Hepatocyte (in vitro differentiated cells): ENCODE results near the gene SGK2. TPM values are rescaled to one million over a fixed set of nuclear protein-coding genes. Genes with fewer than 3 reads are reported as not detected.

ENCODE experiments used
- DNase-seq: peaks from one replicate; pipeline ENCODE4 v3.0.0-alpha.2; 2016; ENCODE audit warnings: low spot score
- H2AFZ ChIP-seq: fragments of 200-600 bp; sonication (generic); 2 replicates; pipeline ENCODE4 v1.6.0; 2016; ENCODE audit warnings: antibody characterized with exemption, mild to moderate bottlenecking
- H3K27ac ChIP-seq: fragments of 200-600 bp; sonication (generic); 2 replicates; pipeline ENCODE4 v1.5.1; 2016; ENCODE audit warnings: mild to moderate bottlenecking
- H3K27me3 ChIP-seq: fragments of 200-600 bp; sonication (generic); 2 replicates; pipeline ENCODE4 v1.6.1; 2016
- H3K36me3 ChIP-seq: fragments of 200-600 bp; sonication (generic); replicated peaks from 2 replicates; pipeline ENCODE4 v1.5.1; 2016; ENCODE audit warnings: low read depth; ENCODE audit not compliant: insufficient read depth
- H3K4me1 ChIP-seq: fragments of 200-600 bp; sonication (generic); 2 replicates; pipeline ENCODE4 v1.5.1; 2016; ENCODE audit warnings: mild to moderate bottlenecking, moderate library complexity; ENCODE audit not compliant: insufficient read depth
- H3K4me2 ChIP-seq: fragments of 200-600 bp; sonication (generic); 2 replicates; pipeline ENCODE4 v1.6.0; 2016
- H3K4me3 ChIP-seq: fragments of 200-600 bp; sonication (generic); 2 replicates; pipeline ENCODE4 v1.5.1; 2016; ENCODE audit warnings: mild to moderate bottlenecking
- H3K79me2 ChIP-seq: fragments of 200-600 bp; sonication (generic); 2 replicates; pipeline ENCODE4 v1.6.0; 2017; ENCODE audit warnings: mild to moderate bottlenecking
- H3K9me2 ChIP-seq: fragments of 200-600 bp; sonication (generic); replicated peaks from 2 replicates; pipeline ENCODE4 v1.6.0; 2017; ENCODE audit warnings: mild to moderate bottlenecking; ENCODE audit not compliant: insufficient read depth
- H3K9me3 ChIP-seq: fragments of 200-600 bp; sonication (generic); 2 replicates; pipeline ENCODE4 v1.5.1; 2016; ENCODE audit warnings: low read depth, mild to moderate bottlenecking
- H4K20me1 ChIP-seq: fragments of 200-600 bp; sonication (generic); 2 replicates; pipeline ENCODE4 v1.6.0; 2016; ENCODE audit warnings: mild to moderate bottlenecking; ENCODE audit not compliant: insufficient read depth, poor library complexity, severe bottlenecking
- EZH2 ChIP-seq: fragments of 200-600 bp; sonication (generic); IDR thresholded peaks from 2 replicates; pipeline ENCODE4 v1.6.1; 2016; ENCODE audit warnings: antibody characterized with exemption, mild to moderate bottlenecking, borderline replicate concordance
- EZH2phosphoT487 ChIP-seq: fragments of 200-600 bp; sonication (generic); IDR thresholded peaks from one replicate; pipeline ENCODE4 v1.6.1; 2018; ENCODE audit warnings: antibody characterized with exemption, mild to moderate bottlenecking, low read depth, moderate library complexity; ENCODE audit not compliant: unreplicated experiment, severe bottlenecking
- WGBS: methylation state at CpG from one replicate; pipeline ENCODE4 v1.1.6; 2016; ENCODE audit warnings: low lambda C conversion rate; ENCODE audit errors: missing lambda C conversion rate; 5-methylcytosine and 5-hydroxymethylcytosine counted together
- polyA plus RNA-seq: library from polyadenylated mRNA; unstranded; fragments of >200 nt; fragmentation: Nextera tagmentation; extraction: Ambion mirVana; gene quantifications from 2 replicates; pipeline ENCODE4 v1.2.1, GENCODE V29; 2016
- total RNA-seq: library from RNA; depleted of rRNA; stranded (reverse); fragments of >200 nt; gene quantifications from 2 replicates; pipeline ENCODE4 v1.2.3, GENCODE V29; 2014
- TF ChIP-seq, protein P1 (sequence below): fragments of 200-600 bp; sonication (generic); IDR thresholded peaks from 2 replicates; pipeline ENCODE4 v1.5.1; 2016; ENCODE audit warnings: antibody characterized with exemption, mild to moderate bottlenecking; ENCODE audit not compliant: poor library complexity

SGK2 gene
- total and polyA plus RNA-seq, 2 experiments from 2014 or later: 12.5 to 21.2 TPM

DNA sequence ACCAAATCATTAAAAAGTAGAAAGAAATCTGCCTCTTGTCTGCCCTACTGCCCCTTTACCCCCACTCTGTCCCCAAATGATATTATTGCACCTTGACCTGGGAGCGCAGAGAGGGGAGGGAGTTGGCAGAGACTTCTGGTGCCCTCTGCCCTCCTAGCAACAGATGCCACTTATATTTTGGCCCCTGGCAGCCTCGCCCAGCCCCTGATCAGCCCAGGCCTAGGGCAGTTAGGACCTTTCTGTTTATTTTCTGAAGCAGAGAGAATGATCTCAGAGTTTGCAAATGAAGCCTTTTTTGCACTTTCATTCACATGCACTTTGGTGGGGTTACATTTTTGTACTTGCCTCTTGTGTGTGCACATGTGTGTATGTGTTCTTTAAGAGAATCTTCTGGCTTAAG is 8.4 kb upstream of the SGK2 start:
- TF ChIP-seq EZH2: no peak
- TF ChIP-seq, protein P1, sequence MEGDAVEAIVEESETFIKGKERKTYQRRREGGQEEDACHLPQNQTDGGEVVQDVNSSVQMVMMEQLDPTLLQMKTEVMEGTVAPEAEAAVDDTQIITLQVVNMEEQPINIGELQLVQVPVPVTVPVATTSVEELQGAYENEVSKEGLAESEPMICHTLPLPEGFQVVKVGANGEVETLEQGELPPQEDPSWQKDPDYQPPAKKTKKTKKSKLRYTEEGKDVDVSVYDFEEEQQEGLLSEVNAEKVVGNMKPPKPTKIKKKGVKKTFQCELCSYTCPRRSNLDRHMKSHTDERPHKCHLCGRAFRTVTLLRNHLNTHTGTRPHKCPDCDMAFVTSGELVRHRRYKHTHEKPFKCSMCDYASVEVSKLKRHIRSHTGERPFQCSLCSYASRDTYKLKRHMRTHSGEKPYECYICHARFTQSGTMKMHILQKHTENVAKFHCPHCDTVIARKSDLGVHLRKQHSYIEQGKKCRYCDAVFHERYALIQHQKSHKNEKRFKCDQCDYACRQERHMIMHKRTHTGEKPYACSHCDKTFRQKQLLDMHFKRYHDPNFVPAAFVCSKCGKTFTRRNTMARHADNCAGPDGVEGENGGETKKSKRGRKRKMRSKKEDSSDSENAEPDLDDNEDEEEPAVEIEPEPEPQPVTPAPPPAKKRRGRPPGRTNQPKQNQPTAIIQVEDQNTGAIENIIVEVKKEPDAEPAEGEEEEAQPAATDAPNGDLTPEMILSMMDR: no peak
- no peak for TF ChIP-seq EZH2phosphoT487
- Histone ChIP-seq H3K4me1 (peaks cover 3% of the 10 kb centered on the region), H3K79me2 (no peaks in the 10 kb centered on the region), H3K9me3 (no peaks in the 10 kb centered on the region), H3K4me3 (no peak overlapping the region), H3K27me3 (no peaks in the 10 kb centered on the region), H3K9me2 (no peaks in the 10 kb centered on the region), H3K36me3 (no peaks in the 10 kb centered on the region), H4K20me1 (no peaks in the 10 kb centered on the region), H3K27ac (no peak overlapping the region), H3K4me2 (no peak overlapping the region), H2AFZ (no peak overlapping the region)
- 88% methylated on average over 2 of the region's 2 CpGs for WGBS
- no peak for DNase-seq

DNA sequence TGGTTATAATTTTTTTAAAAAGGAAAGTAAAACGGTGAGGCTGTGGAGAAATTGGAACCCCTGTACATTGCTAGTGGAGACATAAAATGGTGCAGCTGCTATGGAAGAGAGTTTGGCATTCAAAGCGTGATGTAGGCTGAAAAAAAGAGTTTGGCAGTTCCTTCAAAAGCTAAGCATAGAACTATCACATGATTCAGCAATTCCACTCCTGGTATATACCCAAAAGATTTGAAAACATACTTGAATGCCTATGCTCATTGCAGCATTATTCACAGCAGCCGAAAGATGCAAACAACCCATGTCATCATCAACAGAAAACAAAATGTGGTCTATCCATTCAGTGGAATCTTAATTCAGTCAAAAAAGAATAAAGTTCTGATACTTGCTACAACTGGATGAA is 4.5 kb upstream of the SGK2 start:
- no peaks in the 10 kb centered on the region for H3K36me3 ChIP-seq
- no peaks in the 10 kb centered on the region for H3K9me2 ChIP-seq
- peaks cover 30% of the 10 kb centered on the region for H3K4me1 ChIP-seq
- H3K27me3 ChIP-seq: no peaks in the 10 kb centered on the region
- no peak overlapping the region for H3K27ac ChIP-seq
- no peak overlapping the region for H3K4me3 ChIP-seq
- H2AFZ ChIP-seq: no peak overlapping the region
- no peak for DNase-seq
- no peak overlapping the region for H3K4me2 ChIP-seq
- no peak for TF ChIP-seq EZH2phosphoT487
- TF ChIP-seq, protein P1: no peak
- no peak for TF ChIP-seq EZH2
- H4K20me1 ChIP-seq: no peaks in the 10 kb centered on the region
- H3K79me2 ChIP-seq: no peaks in the 10 kb centered on the region
- 92% methylated on average over 3 of the region's 3 CpGs for WGBS
- no peaks in the 10 kb centered on the region for H3K9me3 ChIP-seq

DNA sequence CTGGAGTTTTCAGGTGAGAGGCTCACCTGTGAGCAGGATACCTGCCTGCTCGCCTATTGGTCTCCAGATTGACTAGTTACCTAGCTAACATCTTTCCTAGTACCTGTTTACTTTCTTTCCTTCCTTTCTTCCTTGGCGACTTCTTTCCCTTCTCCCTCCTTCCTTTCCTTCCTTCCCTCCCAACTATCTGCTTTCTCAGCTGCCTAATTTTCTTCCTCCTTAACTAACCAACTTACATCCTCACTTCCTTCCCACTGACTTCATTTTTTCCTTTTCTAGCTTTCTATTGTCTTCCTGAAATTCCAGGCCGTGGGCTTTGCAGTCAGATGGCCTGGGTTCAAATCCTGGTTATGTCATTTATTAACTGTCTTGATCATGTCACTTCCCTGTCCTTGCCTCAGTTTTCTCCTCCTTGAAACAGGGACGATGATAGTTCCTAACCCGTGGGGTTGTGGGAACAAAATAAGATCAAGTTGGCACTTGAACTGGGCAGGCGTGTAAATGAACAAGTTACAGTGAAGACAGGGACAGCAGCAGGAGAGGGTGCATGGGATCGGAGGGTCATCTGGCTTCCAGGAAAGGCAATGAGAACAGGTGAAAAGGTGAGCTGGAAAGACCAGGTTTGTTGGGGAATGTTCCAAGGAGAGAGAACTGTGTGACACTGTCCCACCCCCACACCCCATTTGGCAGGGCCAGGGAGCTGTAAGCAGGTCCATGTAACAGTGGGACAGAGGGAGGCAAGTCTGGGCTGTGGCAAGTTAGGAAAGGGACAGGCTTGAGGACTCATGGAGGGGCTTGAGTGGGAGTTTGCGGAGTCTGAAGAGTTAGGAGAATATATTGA is 540 bp downstream of the SGK2 start:
- Histone ChIP-seq H3K27me3 (no peaks in the 10 kb centered on the region), H3K4me1 (peaks cover 37% of the 10 kb centered on the region), H4K20me1 (no peaks in the 10 kb centered on the region), H3K4me2 (peak overlapping the region; percentile 71), H3K36me3 (no peaks in the 10 kb centered on the region), H3K9me2 (no peaks in the 10 kb centered on the region), H3K4me3 (peak overlapping the region; percentile 18), H3K27ac (peak overlapping the region; percentile 98), H3K79me2 (peaks cover 17% of the 10 kb centered on the region), H3K9me3 (no peaks in the 10 kb centered on the region), H2AFZ (no peak overlapping the region)
- WGBS: 81% methylated on average over 8 of the region's 8 CpGs
- DNase-seq: no peak
- TF ChIP-seq EZH2phosphoT487: no peak
- TF ChIP-seq EZH2: no peak
- TF ChIP-seq, protein P1: no peak
